Measurements from ENCODE around the gene MFGE8.

Gene MFGE8

GRCh38 chr15:88849376-88850072, 63.7 kb downstream of the MFGE8 start:
- ChIA-PET POLR2A (no interaction called here), CTCF (interaction anchor here (1.1 to 1.2 kb wide), 2 partner anchors 11 to 14 kb away, joined by 3 to 4 read pairs; no protein-coding TSS in a partner anchor)
- H3K36me3 ChIP-seq (ENCODE audit: control insufficient read depth in 4 of 4, insufficient read depth in 4 of 4, low read length in 3 of 4) = no peaks in the 10 kb centered on the region
- no peak overlapping the region for H3K27ac ChIP-seq (ENCODE audit: insufficient read depth in 1 of 2, low read depth in 1 of 2, low read length in 2 of 2, poor library complexity in 1 of 2, severe bottlenecking in 2 of 2)
- peaks cover 0 to 3% (median 0%) of the 10 kb centered on the region in 5 experiments for H3K27me3 ChIP-seq (replicated peaks in 2 of 5; ENCODE audit: control insufficient read depth in 4 of 5, insufficient read depth in 5 of 5, low read length in 4 of 5)
- 85% methylated on average over 17 of the region's 22 CpGs for WGBS (ENCODE audit: insufficient coverage)
- DNase-seq = no peak
- H3K4me1 ChIP-seq (ENCODE audit: control extremely low read depth in 1 of 4, control insufficient read depth in 4 of 4, insufficient read depth in 4 of 4, low read length in 3 of 4) = no peaks in the 10 kb centered on the region
- H3K9me3 ChIP-seq (ENCODE audit: control extremely low read depth in 1 of 5, control insufficient read depth in 4 of 5, insufficient read depth in 2 of 5, low read depth in 1 of 5, low read length in 4 of 5) = peaks cover 0 to 5% (median 3%) of the 10 kb centered on the region in 5 experiments
- no peak overlapping the region for H3K4me3 ChIP-seq (ENCODE audit: control insufficient read depth in 1 of 7, extremely low read depth in 1 of 7, insufficient read depth in 4 of 7, low read depth in 2 of 7, low read length in 6 of 7)
